ENCODE results near the gene TEAD2.
A peak's percentile ranks its signal among the peaks of the same experiment; 100 is the strongest.

Gene TEAD2

GRCh38 chr19:49398001-49398615 is 35.9 kb upstream of the TEAD2 start:
- peaks cover 3% of the 10 kb centered on the region for H3K4me1 ChIP-seq (ENCODE audit: control insufficient read depth, insufficient read depth, low read length)
- no peak for DNase-seq (ENCODE audit: low read depth, low spot score)
- no peaks in the 10 kb centered on the region for H3K27me3 ChIP-seq (ENCODE audit: control insufficient read depth, insufficient read depth, low read length)
- H3K9me3 ChIP-seq (ENCODE audit: control insufficient read depth, insufficient read depth, low read length): no peaks in the 10 kb centered on the region
- no CpG with 5 or more reads among the region's 11 CpGs for WGBS (ENCODE audit: insufficient coverage, insufficient read length)
- no peak overlapping the region for H3K4me3 ChIP-seq (ENCODE audit: low read length)
- no peak overlapping the region for H3K27ac ChIP-seq (ENCODE audit: low read length)
- no peaks in the 10 kb centered on the region for H3K36me3 ChIP-seq (ENCODE audit: control insufficient read depth, insufficient read depth, low read length)

GRCh38 chr19:49396738-49397505 is 34.7 kb upstream of the TEAD2 start:
- no peaks in the 10 kb centered on the region for H3K27me3 ChIP-seq (ENCODE audit: control insufficient read depth, insufficient read depth, low read length)
- no peaks in the 10 kb centered on the region for H3K36me3 ChIP-seq (ENCODE audit: control insufficient read depth, insufficient read depth, low read length)
- no peak overlapping the region for H3K4me3 ChIP-seq (ENCODE audit: low read length)
- WGBS (ENCODE audit: insufficient coverage, insufficient read length): no CpG with 5 or more reads among the region's 8 CpGs
- no peaks in the 10 kb centered on the region for H3K9me3 ChIP-seq (ENCODE audit: control insufficient read depth, insufficient read depth, low read length)
- DNase-seq (ENCODE audit: low read depth, low spot score): no peak
- H3K4me1 ChIP-seq (ENCODE audit: control insufficient read depth, insufficient read depth, low read length): peaks cover 3% of the 10 kb centered on the region
- no peak overlapping the region for H3K27ac ChIP-seq (ENCODE audit: low read length)

DNA sequence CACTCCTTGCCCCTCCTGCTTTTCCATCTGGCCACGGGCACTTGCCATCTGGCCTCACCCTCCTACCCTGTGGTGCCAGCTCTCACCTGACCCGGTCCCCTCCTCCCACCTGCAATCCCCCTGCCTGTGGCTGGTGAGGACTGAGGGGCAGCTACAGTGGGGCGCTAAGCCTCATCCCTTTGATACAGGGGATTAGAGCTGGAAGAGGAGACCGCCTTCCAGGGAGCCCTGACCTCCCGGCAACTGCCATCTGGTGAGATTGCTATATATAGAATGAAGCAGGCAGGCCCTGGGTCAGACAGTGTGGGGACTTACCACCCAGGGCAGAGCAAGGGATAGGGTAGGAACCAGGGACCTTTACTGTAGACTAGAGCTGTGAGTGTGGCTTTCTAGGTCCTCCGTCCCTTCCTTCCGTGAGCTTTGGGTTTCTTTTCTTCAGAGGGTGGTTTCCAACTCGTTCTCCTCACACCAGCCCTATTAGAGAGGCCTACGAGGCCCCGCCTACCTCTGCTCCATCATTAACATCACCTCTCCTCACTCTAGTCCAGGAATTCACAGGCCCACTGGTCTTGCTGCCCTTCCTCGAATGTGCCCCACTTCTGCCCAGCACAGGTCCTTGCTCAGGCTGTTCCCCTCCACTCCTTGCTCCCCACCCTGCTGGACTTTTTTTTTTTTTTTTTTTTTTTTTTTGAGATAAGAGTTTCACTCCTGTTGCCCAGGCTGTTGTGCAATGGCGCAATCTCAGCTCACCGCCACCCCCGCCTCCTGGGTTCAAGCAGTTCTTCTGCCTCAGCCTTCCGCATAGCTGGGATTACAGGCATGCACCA is 33.6 kb upstream of the TEAD2 start:
- Histone ChIP-seq H3K27me3 (ENCODE audit: control insufficient read depth, insufficient read depth, low read length) (no peaks in the 10 kb centered on the region), H3K27ac (ENCODE audit: low read length) (no peak overlapping the region), H3K36me3 (ENCODE audit: control insufficient read depth, insufficient read depth, low read length) (no peaks in the 10 kb centered on the region), H3K9me3 (ENCODE audit: control insufficient read depth, insufficient read depth, low read length) (no peaks in the 10 kb centered on the region), H3K4me1 (ENCODE audit: control insufficient read depth, insufficient read depth, low read length) (peaks cover 3% of the 10 kb centered on the region), H3K4me3 (ENCODE audit: low read length) (no peak overlapping the region)
- no peak for DNase-seq (ENCODE audit: low read depth, low spot score)
- WGBS (ENCODE audit: insufficient coverage, insufficient read length): no CpG with 5 or more reads among the region's 15 CpGs

DNA sequence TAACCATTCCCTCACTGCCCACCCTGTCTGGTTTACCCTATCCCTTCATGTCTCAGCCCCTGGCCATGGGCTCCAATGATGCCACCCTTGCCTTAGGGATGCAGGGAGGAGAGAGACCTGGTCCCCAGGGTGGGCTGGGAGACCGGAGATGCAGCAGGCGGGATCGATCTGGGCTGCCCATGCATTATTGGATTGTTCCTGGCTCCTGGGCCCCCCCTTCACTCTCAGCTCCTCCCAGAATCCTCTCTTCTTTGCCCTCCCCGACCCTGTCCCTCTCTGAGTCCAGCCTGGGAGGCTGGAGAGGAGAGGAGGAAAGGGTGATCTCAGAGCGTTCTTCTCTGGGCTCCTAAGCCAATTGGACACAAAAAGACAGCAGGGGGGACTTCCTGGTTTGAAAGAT is 31.7 kb upstream of the TEAD2 start:
- H3K4me1 ChIP-seq (ENCODE audit: control insufficient read depth, insufficient read depth, low read length): peaks cover 3% of the 10 kb centered on the region
- no peaks in the 10 kb centered on the region for H3K27me3 ChIP-seq (ENCODE audit: control insufficient read depth, insufficient read depth, low read length)
- no peak overlapping the region for H3K27ac ChIP-seq (ENCODE audit: low read length)
- H3K9me3 ChIP-seq (ENCODE audit: control insufficient read depth, insufficient read depth, low read length): no peaks in the 10 kb centered on the region
- DNase-seq (ENCODE audit: low read depth, low spot score): no peak
- H3K36me3 ChIP-seq (ENCODE audit: control insufficient read depth, insufficient read depth, low read length): no peaks in the 10 kb centered on the region
- H3K4me3 ChIP-seq (ENCODE audit: low read length): no peak overlapping the region
- WGBS (ENCODE audit: insufficient coverage, insufficient read length): no CpG with 5 or more reads among the region's 5 CpGs

- no peaks in the 10 kb centered on the region; the same call in 1 of the 2 replicates for H3K4me1 ChIP-seq (ENCODE audit: control insufficient read depth, insufficient read depth, low read length)
- WGBS (ENCODE audit: insufficient coverage, insufficient read length): no CpG with 5 or more reads among the region's 14 CpGs
- no peak overlapping the region for H3K4me3 ChIP-seq (ENCODE audit: low read length)
Observed at GRCh38 chr19:49391581-49392399, 29.6 kb upstream of the TEAD2 start.

DNA sequence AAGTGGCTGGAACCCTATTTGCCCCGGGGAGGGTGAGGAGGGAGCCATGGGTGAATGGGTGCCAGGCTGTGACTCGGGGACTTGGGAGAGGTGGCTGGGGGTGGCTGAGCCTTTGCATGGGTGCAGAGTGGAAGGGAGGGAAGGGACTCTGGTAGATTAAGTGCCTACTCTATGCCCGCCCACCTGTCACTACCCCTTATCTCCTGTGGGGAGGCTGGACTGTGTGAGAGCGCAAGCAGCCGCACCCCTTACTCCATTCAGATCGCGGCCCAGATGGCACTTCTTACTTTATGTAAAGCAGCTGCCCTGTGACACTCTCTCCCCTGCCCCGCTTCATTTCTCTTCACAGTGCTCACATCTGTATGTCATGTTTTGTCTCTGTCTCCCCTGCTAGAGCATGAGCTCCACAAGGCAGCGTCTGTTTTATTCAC is 28.7 kb upstream of the TEAD2 start:
- no peak for DNase-seq (ENCODE audit: low read depth, low spot score)
- no peaks in the 10 kb centered on the region for H3K36me3 ChIP-seq (ENCODE audit: control insufficient read depth, insufficient read depth, low read length)
- no CpG with 5 or more reads among the region's 9 CpGs for WGBS (ENCODE audit: insufficient coverage, insufficient read length)
- H3K27ac ChIP-seq (ENCODE audit: low read length): no peak overlapping the region
- H3K4me1 ChIP-seq (ENCODE audit: control insufficient read depth, insufficient read depth, low read length): no peaks in the 10 kb centered on the region; the same call in 1 of the 2 replicates
- H3K27me3 ChIP-seq (ENCODE audit: control insufficient read depth, insufficient read depth, low read length): no peaks in the 10 kb centered on the region
- H3K4me3 ChIP-seq (ENCODE audit: low read length): no peak overlapping the region
- H3K9me3 ChIP-seq (ENCODE audit: control insufficient read depth, insufficient read depth, low read length): no peaks in the 10 kb centered on the region

More at GRCh38 chr19:49391581-49392399, 29.6 kb upstream of the TEAD2 start:
- no peaks in the 10 kb centered on the region for H3K27me3 ChIP-seq (ENCODE audit: control insufficient read depth, insufficient read depth, low read length)
- no peak overlapping the region for H3K27ac ChIP-seq (ENCODE audit: low read length)
- no peaks in the 10 kb centered on the region for H3K36me3 ChIP-seq (ENCODE audit: control insufficient read depth, insufficient read depth, low read length)
- DNase-seq (ENCODE audit: low read depth, low spot score): peak; percentile 72
- no peaks in the 10 kb centered on the region for H3K9me3 ChIP-seq (ENCODE audit: control insufficient read depth, insufficient read depth, low read length)

- no peaks in the 10 kb centered on the region for H3K36me3 ChIP-seq (ENCODE audit: control insufficient read depth, insufficient read depth, low read length)
- no peaks in the 10 kb centered on the region; the same call in 1 of the 2 replicates for H3K4me1 ChIP-seq (ENCODE audit: control insufficient read depth, insufficient read depth, low read length)
- WGBS (ENCODE audit: insufficient coverage, insufficient read length): no CpG with 5 or more reads among the region's 26 CpGs
- no peak overlapping the region for H3K4me3 ChIP-seq (ENCODE audit: low read length)
- no peaks in the 10 kb centered on the region for H3K9me3 ChIP-seq (ENCODE audit: control insufficient read depth, insufficient read depth, low read length)
- H3K27ac ChIP-seq (ENCODE audit: low read length): no peak overlapping the region
- no peak for DNase-seq (ENCODE audit: low read depth, low spot score)
- no peaks in the 10 kb centered on the region for H3K27me3 ChIP-seq (ENCODE audit: control insufficient read depth, insufficient read depth, low read length)
Observed at GRCh38 chr19:49390131-49390928, 28.1 kb upstream of the TEAD2 start.

- WGBS (ENCODE audit: insufficient coverage, insufficient read length): no CpG with 5 or more reads among the region's 20 CpGs
- Histone ChIP-seq H3K4me1 (ENCODE audit: control insufficient read depth, insufficient read depth, low read length) (no peaks in the 10 kb centered on the region; the same call in 1 of the 2 replicates), H3K36me3 (ENCODE audit: control insufficient read depth, insufficient read depth, low read length) (no peaks in the 10 kb centered on the region), H3K27ac (ENCODE audit: low read length) (no peak overlapping the region), H3K27me3 (ENCODE audit: control insufficient read depth, insufficient read depth, low read length) (no peaks in the 10 kb centered on the region), H3K9me3 (ENCODE audit: control insufficient read depth, insufficient read depth, low read length) (no peaks in the 10 kb centered on the region), H3K4me3 (ENCODE audit: low read length) (no peak overlapping the region)
- no peak for DNase-seq (ENCODE audit: low read depth, low spot score)
Observed at GRCh38 chr19:49389406-49389805, 27.2 kb upstream of the TEAD2 start.

DNA sequence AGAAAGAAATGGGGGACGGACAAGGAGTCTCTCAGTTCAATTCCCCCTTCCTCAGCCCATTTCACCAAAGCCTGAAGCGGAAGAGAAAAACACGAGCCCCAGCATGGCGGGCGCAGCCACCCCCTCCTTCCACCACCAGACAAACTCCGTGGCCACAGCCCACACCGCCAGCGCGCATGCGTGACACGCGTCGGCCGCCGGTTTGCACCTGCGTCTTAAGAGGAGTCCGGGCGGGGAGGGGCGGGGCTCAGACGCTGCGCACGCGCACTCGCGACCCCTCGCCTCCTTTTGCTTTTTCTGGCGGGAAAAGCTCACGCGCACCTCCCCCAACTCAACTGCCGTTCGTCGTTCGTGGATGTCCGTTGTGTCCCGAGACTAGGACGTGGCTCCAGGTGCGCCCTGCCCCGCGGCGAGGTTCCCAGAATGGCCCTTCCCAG is 25.7 kb upstream of the TEAD2 start, which contains the start of gene KASH5:
KASH5 (plus strand) TSS at position 314 of the 437 bp plus-strand sequence. CDS start 2,635 bp downstream, outside the sequence.
- Histone ChIP-seq H3K4me1 (ENCODE audit: control insufficient read depth, insufficient read depth, low read length) (no peaks in the 10 kb centered on the region; the same call in 1 of the 2 replicates), H3K27me3 (ENCODE audit: control insufficient read depth, insufficient read depth, low read length) (no peaks in the 10 kb centered on the region), H3K9me3 (ENCODE audit: control insufficient read depth, insufficient read depth, low read length) (no peaks in the 10 kb centered on the region), H3K4me3 (ENCODE audit: low read length) (no peak within 1 kb of the TSS), H3K27ac (ENCODE audit: low read length) (no peak within 1 kb of the TSS), H3K36me3 (ENCODE audit: control insufficient read depth, insufficient read depth, low read length) (no peaks in the 10 kb centered on the region)
- no peak for DNase-seq (ENCODE audit: low read depth, low spot score)
- no CpG with 5 or more reads among the region's 40 CpGs for WGBS (ENCODE audit: insufficient coverage, insufficient read length)
